H1 (cell line): ENCODE data around the gene PAX5. TPM values are rescaled to one million over a fixed set of nuclear protein-coding genes. Genes with fewer than 3 reads are reported as not detected.

Experiments used
- CTCF ChIA-PET: fragments of 300-600 bp; sonication (Branson Sonifier 250); formaldehyde crosslinking; loops from one replicate; lab custom pipeline; 2021; ENCODE audit not compliant: partially characterized antibody; lab: Charles Lee
- POLR2A ChIA-PET: fragments of 300-600 bp; sonication (Branson Sonifier 250); formaldehyde crosslinking; loops from one replicate; lab custom pipeline; 2021; ENCODE audit warnings: inconsistent platforms; ENCODE audit not compliant: partially characterized antibody; lab: Charles Lee
- DNase-seq, 2 experiments: peaks; one replicate each; pipeline versions ENCODE4 v3.0.0 to v3.0.0-alpha.2; 2010 to 2022; ENCODE audit warnings: low spot score in 2 of 2, low read depth in 1 of 2, mixed read lengths in 1 of 2
- FAIRE-seq: peaks from 2 replicates; lab custom pipeline; 2011; peaks lifted over from hg19 to GRCh38; lab: Jason Lieb, UNC
- H2AFZ ChIP-seq: 2 replicates; pipeline ENCODE4 v1.8.1; 2012; ENCODE audit warnings: low read length, inconsistent platforms
- H2AK5ac ChIP-seq: 2 replicates; pipeline ENCODE4 v1.6.1; 2013; ENCODE audit warnings: low read depth, low read length
- H2BK120ac ChIP-seq: replicated peaks from 2 replicates; pipeline ENCODE3; 2013; ENCODE audit warnings: low read depth, low read length, inconsistent platforms
- H2BK12ac ChIP-seq: 2 replicates; pipeline ENCODE4 v1.6.1; 2013; ENCODE audit warnings: low read depth, low read length
- H2BK15ac ChIP-seq: 2 replicates; pipeline ENCODE4 v1.6.1; 2013; ENCODE audit warnings: low read length
- H2BK20ac ChIP-seq: 2 replicates; pipeline ENCODE4 v1.6.1; 2013; ENCODE audit warnings: low read length
- H2BK5ac ChIP-seq: 2 replicates; pipeline ENCODE4 v1.6.1; 2013; ENCODE audit warnings: low read depth, low read length
- H3K14ac ChIP-seq: 2 replicates; pipeline ENCODE4 v1.6.1; 2013; ENCODE audit warnings: inconsistent platforms; ENCODE audit not compliant: insufficient read length
- H3K18ac ChIP-seq: 2 replicates; pipeline ENCODE4 v1.6.1; 2013; ENCODE audit warnings: low read length; ENCODE audit errors: extremely low read depth
- H3K23ac ChIP-seq: 2 replicates; pipeline ENCODE4 v1.6.1; 2013; ENCODE audit warnings: inconsistent platforms; ENCODE audit not compliant: insufficient read length
- H3K23me2 ChIP-seq: 2 replicates; pipeline ENCODE4 v1.6.1; 2013; ENCODE audit warnings: low read depth, low read length
- H3K27ac ChIP-seq: 2 replicates; pipeline ENCODE4 v1.6.1; 2011; ENCODE audit warnings: low read depth, low read length, inconsistent platforms
- H3K27me3 ChIP-seq, 4 experiments: replicated peaks in 1 of 4; 1 replicate in 1 of 4; 2 replicates in 3 of 4; pipeline versions ENCODE4 v1.6.1 to v1.8.1; 2011 to 2013; ENCODE audit warnings: low read length in 3 of 4, mild to moderate bottlenecking in 3 of 4, inconsistent platforms in 2 of 4, mixed read lengths in 2 of 4, moderate library complexity in 1 of 4; ENCODE audit not compliant: control insufficient read depth in 3 of 4, insufficient read depth in 3 of 4; ENCODE audit errors: extremely low read depth in 1 of 4
- H3K36me3 ChIP-seq, 4 experiments: 2 replicates each; pipeline versions ENCODE4 v1.6.1 to v1.8.1; 2011 to 2013; ENCODE audit warnings: mild to moderate bottlenecking in 4 of 4, low read length in 3 of 4, moderate library complexity in 2 of 4, control low read depth in 1 of 4, inconsistent platforms in 1 of 4; ENCODE audit not compliant: insufficient read depth in 4 of 4, control insufficient read depth in 2 of 4
- H3K4ac ChIP-seq: replicated peaks from 2 replicates; pipeline ENCODE3; 2013; ENCODE audit warnings: low read length, low read depth, mixed read lengths, inconsistent platforms; ENCODE audit not compliant: insufficient read length
- H3K4me1 ChIP-seq, 4 experiments: replicated peaks in 1 of 4; 1 replicate in 1 of 4; 2 replicates in 3 of 4; pipeline versions ENCODE4 v1.6.1 to v1.8.1; 2011 to 2013; ENCODE audit warnings: low read length in 3 of 4, inconsistent platforms in 2 of 4, mixed read lengths in 1 of 4; ENCODE audit not compliant: insufficient read depth in 4 of 4, control insufficient read depth in 3 of 4
- H3K4me2 ChIP-seq, 2 experiments: 2 replicates each; pipeline versions ENCODE4 v1.6.1 to v1.8.1; 2011 to 2013; ENCODE audit warnings: low read depth in 2 of 2, low read length in 2 of 2, control low read depth in 1 of 2, inconsistent platforms in 1 of 2, mild to moderate bottlenecking in 1 of 2; ENCODE audit not compliant: insufficient read depth in 1 of 2
- H3K4me3 ChIP-seq, 4 experiments: fragments of 200-600, 300-600 bp in 1 of 4; sonication (generic), shearing (Covaris generic), sonication (Bioruptor Twin) in 1 of 4; 2 replicates each; pipeline versions ENCODE4 v1.5.1 to v1.8.1; 2011 to 2016; ENCODE audit warnings: low read length in 4 of 4, low read depth in 3 of 4, control low read depth in 2 of 4, inconsistent platforms in 2 of 4, mild to moderate bottlenecking in 2 of 4, mixed read lengths in 1 of 4, moderate library complexity in 1 of 4; ENCODE audit not compliant: insufficient read depth in 2 of 4; ENCODE audit errors: extremely low read depth in 1 of 4
- H3K56ac ChIP-seq: replicated peaks from 2 replicates; pipeline ENCODE3; 2013; ENCODE audit warnings: low read depth, mild to moderate bottlenecking, mixed read lengths, low read length, inconsistent platforms; ENCODE audit not compliant: insufficient read length
- H3K79me1 ChIP-seq: 2 replicates; pipeline ENCODE4 v1.6.1; 2013; ENCODE audit warnings: low read depth, low read length, control low read depth
- H3K79me2 ChIP-seq, 2 experiments: 2 replicates each; pipeline versions ENCODE4 v1.6.1 to v1.8.1; 2012 to 2013; ENCODE audit warnings: low read length in 2 of 2, mild to moderate bottlenecking in 2 of 2, inconsistent platforms in 1 of 2; ENCODE audit not compliant: insufficient read depth in 2 of 2, control insufficient read depth in 1 of 2
- H3K9ac ChIP-seq, 4 experiments: replicated peaks in 1 of 4; 1 replicate in 1 of 4; 2 replicates in 3 of 4; pipeline versions ENCODE4 v1.6.1 to v1.8.1; 2011 to 2013; ENCODE audit warnings: low read depth in 3 of 4, low read length in 3 of 4, control low read depth in 2 of 4, mild to moderate bottlenecking in 2 of 4, moderate library complexity in 2 of 4, inconsistent platforms in 1 of 4; ENCODE audit errors: extremely low read depth in 1 of 4
- H3K9me3 ChIP-seq, 2 experiments: 2 replicates each; pipeline versions ENCODE4 v1.6.1 to v1.8.1; 2012 to 2013; ENCODE audit warnings: mild to moderate bottlenecking in 2 of 2, moderate library complexity in 2 of 2, control low read depth in 1 of 2, inconsistent platforms in 1 of 2, low read depth in 1 of 2, low read length in 1 of 2, mixed read lengths in 1 of 2; ENCODE audit not compliant: insufficient read depth in 2 of 2
- H4K20me1 ChIP-seq, 2 experiments: replicated peaks in 1 of 2; 2 replicates each; pipeline versions ENCODE3 to v1.8.1; 2011 to 2013; ENCODE audit warnings: inconsistent platforms in 2 of 2, low read length in 2 of 2, mild to moderate bottlenecking in 1 of 2; ENCODE audit not compliant: insufficient read depth in 2 of 2, control insufficient read depth in 1 of 2
- H4K5ac ChIP-seq: 2 replicates; pipeline ENCODE4 v1.6.1; 2013; ENCODE audit warnings: low read length, low read depth, mixed read lengths, inconsistent platforms; ENCODE audit not compliant: insufficient read length
- H4K8ac ChIP-seq: 2 replicates; pipeline ENCODE4 v1.8.0; 2013; ENCODE audit warnings: mild to moderate bottlenecking, moderate library complexity, low read length, inconsistent platforms; ENCODE audit not compliant: insufficient read depth; ENCODE audit errors: extremely low read depth
- H4K91ac ChIP-seq: replicated peaks from 2 replicates; pipeline ENCODE3; 2013; ENCODE audit warnings: low read length, mixed read lengths, inconsistent platforms; ENCODE audit not compliant: insufficient read length
- CHD2 ChIP-seq: IDR thresholded peaks from 2 replicates; pipeline ENCODE4 v1.6.1; 2012; ENCODE audit warnings: low read length, improper control_type of control experiment
- CTBP2 ChIP-seq: IDR thresholded peaks from 2 replicates; pipeline ENCODE4 v1.7.0; 2011; ENCODE audit warnings: borderline replicate concordance, mild to moderate bottlenecking, moderate library complexity, mixed read lengths, low read length; ENCODE audit not compliant: insufficient read depth, insufficient read length
- POLR2AphosphoS5 ChIP-seq: IDR thresholded peaks from 2 replicates; pipeline ENCODE4 v1.6.1; 2011; ENCODE audit warnings: low read depth, low read length
- RFX5 ChIP-seq: IDR thresholded peaks from 2 replicates; pipeline ENCODE4 v1.6.1; 2011; ENCODE audit warnings: low read depth, low read length, improper control_type of control experiment, borderline replicate concordance
- SRF ChIP-seq: IDR thresholded peaks from 2 replicates; pipeline ENCODE4 v1.6.1; 2011; ENCODE audit warnings: mild to moderate bottlenecking, low read depth, low read length, moderate library complexity
- TAF7 ChIP-seq: optimal IDR thresholded peaks from 2 replicates; pipeline ENCODE3; 2011; ENCODE audit warnings: low read depth, mild to moderate bottlenecking, inconsistent platforms, low read length, moderate library complexity, borderline replicate concordance
- WGBS, 2 experiments: shearing (Covaris generic) in 1 of 2; methylation state at CpG; one replicate each; pipeline versions ENCODE4 v1.1.6 to v1.1.7; 2013 to 2015; ENCODE audit warnings: low lambda C conversion rate in 2 of 2, mixed read lengths in 2 of 2, inconsistent platforms in 1 of 2, low coverage in 1 of 2, missing lambda C conversion rate in 1 of 2; ENCODE audit not compliant: insufficient replicate concordance in 2 of 2, insufficient coverage in 1 of 2, insufficient read length in 1 of 2; ENCODE audit errors: extremely low coverage in 1 of 2, missing lambda C conversion rate in 1 of 2; 5-methylcytosine and 5-hydroxymethylcytosine counted together
- polyA plus RNA-seq, 7 experiments: library from polyadenylated mRNA; depleted of rRNA in 3 of 7; stranded (reverse) in 5 of 7; unstranded in 2 of 7; fragments of >200 nt in 5 of 7; fragments of 200-250 nt in 2 of 7; gene quantifications; 1 replicate in 5 of 7; 2 replicates in 1 of 7; 4 replicates in 1 of 7; pipeline versions ENCODE4 v1.2.1 to v1.2.3, GENCODE V29; 2011 to 2013; ENCODE audit warnings: missing spikeins in 2 of 7, mixed read lengths in 2 of 7
- total RNA-seq: library from RNA; stranded (reverse); fragmentation: NEBNext Ultra II Directional; extraction: Animal tissue kit (Norgen Biotek cat#: 25700); gene quantifications from 2 replicates; pipeline ENCODE4 v1.2.1, GENCODE V29; 2021
- TF ChIP-seq, protein P1 (sequence below): IDR thresholded peaks from 2 replicates; pipeline ENCODE4 v1.6.1; 2012; ENCODE audit warnings: inconsistent platforms
- TF ChIP-seq, protein P2 (sequence below): IDR thresholded peaks from 2 replicates; pipeline ENCODE4 v1.6.1; 2011; ENCODE audit warnings: low read depth, mild to moderate bottlenecking, low read length; ENCODE audit not compliant: insufficient read depth

Gene PAX5
- total and polyA plus RNA-seq, 2 of the 8 experiments (the other 6 are each of a cell fraction or from before 2014, with no cell fraction given) = 0.29 to 0.43 TPM

DNA sequence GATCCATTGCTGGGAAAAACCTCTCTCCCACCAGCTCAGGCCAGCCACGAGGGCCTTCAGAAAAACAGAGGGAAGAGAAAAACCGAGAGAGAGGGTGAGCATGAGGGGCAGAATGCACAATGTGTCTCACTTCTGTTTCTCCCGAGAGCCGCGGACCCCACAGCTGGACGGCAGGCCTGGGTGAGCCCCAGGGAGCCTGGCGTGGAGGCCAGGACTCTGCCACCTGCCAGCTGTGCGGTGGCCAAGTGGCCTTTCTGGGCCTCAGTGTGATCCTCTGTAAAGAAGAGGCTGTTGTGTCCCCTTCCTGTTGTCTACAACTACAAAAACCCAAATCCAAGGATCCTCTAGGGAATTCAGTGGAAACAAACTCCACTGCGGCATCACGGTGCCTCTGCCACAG lies 179.3 kb downstream of the PAX5 start:
- no peak overlapping the region for H2BK120ac ChIP-seq
- no peaks in the 10 kb centered on the region for H3K79me1 ChIP-seq
- TF ChIP-seq TAF7 (no peak), SRF (no peak), CTBP2 (no peak), POLR2AphosphoS5 (no peak), RFX5 (no peak), CHD2 (no peak)
- TF ChIP-seq, protein P1, sequence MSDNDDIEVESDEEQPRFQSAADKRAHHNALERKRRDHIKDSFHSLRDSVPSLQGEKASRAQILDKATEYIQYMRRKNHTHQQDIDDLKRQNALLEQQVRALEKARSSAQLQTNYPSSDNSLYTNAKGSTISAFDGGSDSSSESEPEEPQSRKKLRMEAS = no peak
- TF ChIP-seq, protein P2, sequence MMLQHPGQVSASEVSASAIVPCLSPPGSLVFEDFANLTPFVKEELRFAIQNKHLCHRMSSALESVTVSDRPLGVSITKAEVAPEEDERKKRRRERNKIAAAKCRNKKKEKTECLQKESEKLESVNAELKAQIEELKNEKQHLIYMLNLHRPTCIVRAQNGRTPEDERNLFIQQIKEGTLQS = no peak
- TF ChIP-seq, all 59 proteins: peak for 0
- H4K91ac ChIP-seq = no peak overlapping the region
- H4K5ac ChIP-seq = no peak overlapping the region
- no peak overlapping the region for H2BK15ac ChIP-seq
- CTCF ChIA-PET = interaction anchor here (0.6 to 13.8 kb wide), 20 partner anchors 8 to 557 kb away, joined by 3 to 148 read pairs (median 6); no protein-coding TSS in a partner anchor
- no peak overlapping the region for H3K4me2 ChIP-seq
- H3K56ac ChIP-seq = no peak overlapping the region
- DNase-seq = no peak
- POLR2A ChIA-PET = interaction anchor here (1.2 kb wide), 1 partner anchor 16 kb away, joined by 3 read pairs; no protein-coding TSS in a partner anchor
- no peaks in the 10 kb centered on the region for H3K23me2 ChIP-seq
- 88% methylated on average over 10 of the region's 10 CpGs; no CpG with 5 or more reads in 1 of the 2 experiments for WGBS, 2 experiments
- H2BK5ac ChIP-seq = no peak overlapping the region
- no peak overlapping the region for H2AFZ ChIP-seq
- no peak overlapping the region for H3K18ac ChIP-seq
- H2BK20ac ChIP-seq = no peak overlapping the region
- H3K9ac ChIP-seq = no peak overlapping the region
- no peak overlapping the region for H3K14ac ChIP-seq
- no peak for FAIRE-seq
- H3K27me3 ChIP-seq = no peaks in the 10 kb centered on the region
- no peak overlapping the region for H3K23ac ChIP-seq
- no peak overlapping the region for H3K4me3 ChIP-seq
- no peaks in the 10 kb centered on the region for H3K79me2 ChIP-seq
- H3K36me3 ChIP-seq = no peaks in the 10 kb centered on the region
- no peak overlapping the region for H3K27ac ChIP-seq
- no peaks in the 10 kb centered on the region for H3K9me3 ChIP-seq
- no peaks in the 10 kb centered on the region for H4K20me1 ChIP-seq
- no peak overlapping the region for H2BK12ac ChIP-seq
- no peak overlapping the region for H2AK5ac ChIP-seq
- H4K8ac ChIP-seq = no peak overlapping the region; the same call in 1 of the 2 replicates
- H3K4me1 ChIP-seq = peaks cover 0 to 7% (median 1%) of the 10 kb centered on the region in 4 experiments; a peak in 4 of 7 replicates
- H3K4ac ChIP-seq = no peak overlapping the region
